GM21786 (cell line): Measurements from ENCODE around the gene EMSY.

Experiments
- ATAC-seq: cut with Tn5 transposase; IDR thresholded peaks from one replicate; pipeline ENCODE4 v1.9.1; 2021; ENCODE audit not compliant: unreplicated experiment

Gene EMSY

DNA sequence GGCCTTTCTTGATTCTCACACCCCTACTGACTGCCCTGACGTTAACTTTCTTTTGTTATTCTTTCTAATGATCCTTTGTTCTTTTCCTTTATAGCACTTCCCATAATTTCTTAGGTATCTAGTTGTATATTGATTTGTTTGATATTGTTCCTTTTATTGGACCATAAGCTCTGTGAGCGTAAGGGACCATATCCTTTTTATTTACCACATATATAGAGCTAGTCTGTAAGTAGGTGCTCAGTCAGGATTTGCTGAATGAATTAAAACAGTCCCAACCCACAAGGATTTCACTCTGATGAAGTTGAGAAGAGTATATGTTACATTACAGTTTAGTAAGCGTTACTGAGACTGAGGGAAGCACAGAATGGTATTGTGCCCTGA lies 68.8 kb downstream of the EMSY start:
- ATAC-seq: no peak

DNA sequence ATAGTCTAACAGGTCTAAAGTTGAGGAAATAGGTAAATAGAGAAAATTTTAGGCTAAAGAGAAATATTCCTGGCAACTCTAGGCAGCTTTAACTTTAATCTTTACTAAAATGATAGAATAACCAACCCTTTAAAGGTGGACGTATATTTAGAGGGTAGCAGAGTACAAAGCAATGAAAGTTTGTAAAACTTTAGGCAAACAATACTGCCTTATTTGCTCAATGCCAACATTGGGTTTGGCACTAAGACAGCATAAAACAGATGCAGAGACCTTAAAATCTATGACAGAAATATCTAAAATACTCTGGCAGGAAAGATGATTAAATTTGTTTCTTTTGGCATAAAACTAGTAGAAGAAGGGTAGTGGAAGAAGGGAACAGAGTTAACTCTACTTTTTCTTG lies 70.7 kb downstream of the EMSY start:
- no peak for ATAC-seq

DNA sequence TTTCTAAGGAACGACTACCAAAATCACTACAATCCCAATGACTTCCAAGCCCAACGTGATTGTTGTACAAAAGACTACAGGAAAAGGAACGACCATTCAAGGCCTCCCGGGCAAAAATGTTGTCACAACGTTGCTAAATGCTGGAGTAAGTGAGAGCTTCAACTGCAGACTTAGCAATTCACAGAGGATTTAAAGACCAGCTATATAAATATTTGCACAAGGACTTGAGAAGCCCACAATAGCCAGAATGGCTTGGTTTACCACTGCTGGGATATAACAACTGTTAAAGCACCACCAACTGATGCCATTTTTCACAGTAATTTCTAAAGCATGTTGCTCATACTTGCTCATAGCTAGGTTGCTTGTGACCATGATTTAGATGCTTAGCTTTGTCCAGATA lies 78.3 kb downstream of the EMSY start:
- no peak for ATAC-seq

DNA sequence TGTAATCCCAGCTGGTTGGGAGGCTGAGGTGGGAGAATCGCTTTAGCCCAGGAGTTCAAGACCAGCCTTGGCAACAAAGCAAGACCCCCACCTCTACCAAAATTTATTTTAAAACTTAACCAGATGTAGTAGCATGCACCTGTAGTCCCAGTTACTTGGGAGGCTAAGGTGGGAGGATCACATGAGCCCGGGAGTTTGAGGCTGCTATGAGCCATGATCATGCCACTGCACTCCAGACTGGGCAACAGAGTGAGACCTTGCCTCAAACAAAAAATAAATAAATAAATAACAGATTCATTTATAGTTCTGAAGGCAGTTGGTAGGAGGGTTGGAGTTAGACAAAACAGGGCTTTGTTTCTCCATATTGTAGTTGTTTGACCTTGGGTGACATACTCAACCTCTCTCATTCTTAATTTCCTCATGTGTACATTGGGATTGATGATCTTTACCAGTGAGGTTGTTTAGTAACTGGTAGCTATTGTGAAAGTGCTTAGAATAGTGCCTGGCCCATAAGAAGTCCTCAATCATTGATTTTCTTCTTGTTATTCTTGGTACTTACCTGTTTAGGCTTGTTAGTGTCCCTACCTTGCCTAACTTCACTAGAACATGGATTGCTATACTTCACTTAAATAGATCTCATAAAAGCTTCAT lies 79.1 kb downstream of the EMSY start:
- ATAC-seq: no peak

DNA sequence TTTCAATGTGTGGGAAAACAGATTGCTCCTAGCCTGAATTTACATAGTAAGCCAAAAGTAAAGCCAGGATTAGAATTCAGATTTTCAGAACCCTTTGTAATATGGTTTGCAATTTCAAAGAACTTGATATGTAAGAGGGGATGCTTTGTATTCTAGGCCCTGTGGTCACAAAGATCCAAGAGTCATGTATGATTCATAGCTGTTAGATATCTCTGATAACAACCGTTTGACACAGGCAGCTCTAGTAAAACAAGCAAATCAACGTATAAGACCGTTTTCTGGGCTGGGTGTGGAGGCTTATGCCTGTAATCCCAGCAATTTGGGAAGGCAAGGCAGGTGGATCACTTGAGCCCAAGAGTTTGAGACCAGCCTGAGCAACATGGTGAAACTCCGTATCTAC lies 79.6 kb downstream of the EMSY start:
- ATAC-seq: no peak

DNA sequence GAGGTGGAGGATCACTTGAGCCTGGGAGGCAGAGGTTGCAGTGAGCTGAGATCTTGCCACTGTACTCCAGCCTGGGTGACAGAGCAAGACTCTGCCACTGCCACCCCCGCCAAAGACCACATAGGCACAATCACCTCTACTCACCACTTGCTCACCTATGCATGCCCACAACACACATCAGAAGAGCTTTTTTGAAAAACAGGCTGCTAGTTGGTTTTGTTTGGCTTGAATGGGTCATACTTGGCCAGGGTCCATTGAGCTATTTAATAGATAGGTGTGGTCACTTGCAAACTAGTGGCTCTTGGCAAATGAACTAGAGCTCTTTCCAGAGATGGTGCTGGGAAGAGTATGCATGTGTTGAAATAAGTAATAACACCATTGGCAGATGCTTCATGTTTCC lies 80.1 kb downstream of the EMSY start:
- no peak for ATAC-seq

DNA sequence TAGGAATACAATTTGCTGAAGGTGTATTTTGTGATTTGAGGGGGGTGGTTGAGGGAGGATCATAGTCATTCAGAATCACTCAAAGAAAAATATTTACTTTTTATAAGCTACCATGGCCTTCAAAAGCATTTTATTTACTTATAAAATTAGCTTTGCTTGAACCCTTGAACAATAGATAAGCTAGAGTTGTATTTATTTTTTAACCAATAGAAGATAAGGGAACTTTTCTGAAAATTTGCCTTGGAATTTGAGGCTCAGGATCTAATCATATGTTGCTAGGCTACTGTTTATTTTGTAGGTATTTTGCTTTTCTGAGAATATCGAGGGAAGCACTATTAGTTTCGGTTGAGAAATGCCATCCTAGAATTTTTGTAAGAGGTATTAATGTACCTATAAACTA lies 82.1 kb downstream of the EMSY start:
- ATAC-seq: no peak

DNA sequence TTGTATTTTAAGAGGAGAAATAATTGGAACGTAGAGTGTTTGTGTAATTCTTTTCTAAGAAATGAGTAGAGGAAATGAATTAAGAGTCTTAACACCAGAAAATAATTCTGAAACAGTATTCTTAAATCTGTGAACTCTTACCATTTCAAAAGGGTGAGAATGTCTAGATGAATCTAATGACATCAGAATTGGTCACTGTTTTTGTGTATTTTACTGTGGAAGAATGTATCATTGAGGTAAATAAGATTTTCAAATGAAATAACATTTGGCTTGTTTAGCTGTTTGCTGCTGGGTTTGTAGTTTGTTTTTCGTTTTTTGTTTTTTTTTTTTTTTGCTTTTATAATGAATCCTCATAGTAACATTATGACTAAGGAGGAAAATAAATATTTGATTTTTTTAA lies 97.6 kb downstream of the EMSY start:
- ATAC-seq: no peak

DNA sequence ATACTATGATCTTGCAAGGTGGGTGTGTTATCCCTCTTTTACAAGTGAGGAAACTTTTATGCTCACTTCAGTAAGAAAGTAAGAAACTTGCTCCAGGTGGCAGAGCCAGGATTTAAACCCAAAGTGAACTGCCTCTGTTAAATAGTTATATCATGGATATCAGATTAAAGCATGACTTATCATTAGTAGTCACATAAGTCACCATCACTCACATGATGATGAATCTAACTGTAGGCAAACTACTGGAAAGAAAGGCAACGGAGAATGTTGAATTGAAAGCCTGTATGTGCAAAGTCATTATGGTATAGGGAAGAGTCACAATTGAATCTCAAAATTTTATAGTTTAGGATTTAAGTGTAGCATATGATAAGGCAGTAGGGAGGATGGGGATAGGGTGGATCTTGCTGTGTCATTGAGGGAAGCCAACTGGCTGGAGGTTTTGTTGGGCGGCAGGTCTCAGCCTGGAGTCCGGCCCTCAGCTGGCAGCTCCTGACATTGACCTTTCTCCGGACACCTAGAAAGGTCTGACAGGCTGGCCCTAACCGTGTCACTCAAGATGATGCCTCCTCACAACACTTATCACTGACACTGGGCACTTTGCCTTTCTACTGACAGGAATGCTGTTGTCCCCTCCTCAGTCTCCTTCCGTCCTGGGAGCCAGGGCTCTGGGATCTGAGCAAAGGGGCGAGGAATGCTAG lies 98.3 kb downstream of the EMSY start:
- no peak for ATAC-seq

DNA sequence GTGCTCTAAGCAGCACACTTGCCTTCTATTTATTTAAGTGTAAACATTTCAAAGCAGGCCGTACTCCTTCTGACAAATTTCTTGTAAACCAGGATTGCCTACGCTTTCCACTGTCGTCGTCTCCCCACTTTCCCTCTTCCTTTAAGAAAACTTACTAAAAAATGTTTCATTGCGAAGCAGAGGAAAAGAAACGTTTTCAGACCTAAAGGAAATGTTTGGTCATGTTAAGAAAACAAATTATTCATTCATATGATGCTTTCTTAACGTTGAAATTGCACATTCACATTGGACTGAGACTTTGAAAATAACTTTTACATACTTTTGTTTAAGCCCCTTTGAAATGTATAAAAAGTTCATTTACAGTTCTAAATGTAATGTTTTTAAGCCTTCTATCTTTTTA lies 106.0 kb downstream of the EMSY start:
- ATAC-seq: no peak

DNA sequence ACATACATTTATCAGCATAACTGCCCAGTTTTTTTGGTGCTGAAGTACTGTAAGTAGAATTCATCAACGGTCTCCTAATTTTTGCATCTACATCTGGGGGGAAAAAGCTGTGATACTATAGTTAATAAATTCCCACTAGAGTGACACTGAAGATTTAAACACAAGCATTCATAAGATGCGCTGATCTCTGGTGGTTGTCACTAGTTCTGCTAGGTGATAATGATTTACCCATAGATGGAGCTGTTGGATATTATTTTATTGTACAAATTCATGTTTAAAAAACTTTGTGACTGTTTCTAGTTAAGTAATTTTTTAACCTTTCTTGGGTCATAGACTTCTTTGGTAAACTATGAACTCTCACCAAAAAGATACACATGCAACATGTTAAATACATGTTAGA lies 106.6 kb downstream of the EMSY start:
- ATAC-seq: no peak

DNA sequence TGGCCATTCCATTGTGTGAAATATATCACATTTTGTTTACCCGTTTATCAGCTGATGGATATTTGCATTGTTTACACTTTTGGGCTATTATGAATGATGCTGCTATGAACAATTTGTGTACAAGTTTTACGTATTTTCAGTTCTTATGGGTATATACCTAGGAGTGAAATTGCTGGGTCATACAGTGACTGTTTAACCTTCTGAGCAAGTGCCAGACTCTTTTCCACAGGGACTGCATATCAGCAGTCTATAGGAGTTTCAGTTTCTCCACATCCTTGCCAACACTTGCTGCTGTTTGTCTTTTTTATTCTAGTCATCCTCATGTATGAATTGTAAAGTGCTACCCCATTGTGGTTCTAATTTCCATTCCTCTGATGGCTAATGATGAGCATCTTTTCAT lies 108.2 kb downstream of the EMSY start:
- ATAC-seq: no peak

DNA sequence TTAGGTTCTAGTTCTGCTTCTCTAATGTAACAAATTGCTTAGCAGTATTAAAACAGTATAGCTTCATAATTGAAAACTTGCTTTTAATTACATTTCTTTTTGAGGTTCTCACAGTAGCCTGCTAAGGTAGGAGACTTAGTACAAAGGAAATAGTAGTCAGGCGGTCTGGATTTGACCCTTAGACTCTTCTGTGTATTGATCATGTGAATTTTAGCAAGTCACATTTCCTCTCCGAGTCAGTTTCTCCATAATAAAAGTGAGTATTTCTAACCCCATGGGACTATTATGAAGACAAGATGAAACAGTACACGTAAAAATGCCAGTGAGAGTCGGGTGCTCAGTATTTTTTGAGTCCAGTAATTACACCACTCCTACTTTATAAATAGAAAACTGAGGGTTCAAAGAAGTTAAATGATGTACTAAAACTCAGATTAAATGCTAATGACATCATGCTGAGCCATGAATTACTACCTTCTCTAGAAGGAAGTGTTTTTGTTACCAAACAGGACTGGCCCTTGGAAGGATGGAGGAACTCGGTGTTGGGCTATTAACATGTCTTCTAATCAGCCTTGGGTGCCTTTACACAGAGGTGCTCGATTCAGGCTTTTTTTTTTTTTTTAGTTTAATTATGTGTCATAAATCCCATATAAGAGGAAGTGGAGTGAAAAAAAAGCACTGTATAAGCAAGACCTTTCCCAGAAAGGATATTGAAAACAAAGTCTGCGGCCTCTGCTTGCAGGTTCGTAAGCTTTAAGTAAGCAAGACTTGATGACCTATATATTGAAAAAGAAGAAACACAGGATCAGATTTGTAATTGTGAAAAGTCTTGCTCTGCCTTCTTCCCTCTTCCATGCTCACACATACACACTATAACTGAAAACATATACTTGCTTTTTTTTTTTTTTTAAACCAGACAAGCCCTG lies 109.0 kb downstream of the EMSY start:
- no peak for ATAC-seq

DNA sequence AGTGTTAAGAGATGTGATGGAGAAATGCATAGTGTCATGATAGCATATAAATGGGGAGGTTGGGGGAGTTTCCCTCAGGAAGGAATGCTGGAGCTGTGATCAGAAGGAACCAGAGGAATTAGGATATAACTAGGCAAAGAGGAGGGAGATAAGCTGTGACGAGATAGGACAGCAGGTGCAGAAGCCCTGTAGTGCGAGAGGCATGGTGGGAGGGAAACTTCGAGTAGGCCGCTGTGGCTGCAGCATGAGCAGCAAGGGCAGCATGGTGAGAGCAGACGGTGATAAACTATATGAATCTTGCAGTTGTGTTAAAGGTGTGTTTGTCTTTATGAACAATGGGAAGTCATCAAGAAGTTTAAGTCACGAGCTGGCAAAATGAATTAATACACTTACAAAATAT lies 109.9 kb downstream of the EMSY start:
- ATAC-seq: no peak

DNA sequence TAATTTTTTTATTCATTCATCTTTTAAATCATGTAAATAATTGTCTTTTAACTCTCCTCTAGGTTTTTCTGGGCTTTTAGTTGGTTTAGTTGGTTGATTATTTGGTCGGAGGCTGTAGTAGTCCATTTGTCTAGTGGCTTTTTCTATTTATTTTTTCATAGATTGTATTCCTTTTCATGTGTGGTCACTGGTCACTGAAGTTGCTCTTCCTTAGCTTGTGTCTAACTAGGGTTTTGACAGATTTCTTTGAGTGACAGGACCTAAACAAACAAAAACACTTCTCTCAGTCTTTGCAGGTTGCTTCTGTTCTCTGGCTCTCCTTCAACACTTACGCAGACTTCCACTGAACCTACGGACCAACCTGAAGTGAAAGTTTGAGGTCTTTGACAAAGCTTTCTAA lies 112.6 kb downstream of the EMSY start:
- no peak for ATAC-seq

DNA sequence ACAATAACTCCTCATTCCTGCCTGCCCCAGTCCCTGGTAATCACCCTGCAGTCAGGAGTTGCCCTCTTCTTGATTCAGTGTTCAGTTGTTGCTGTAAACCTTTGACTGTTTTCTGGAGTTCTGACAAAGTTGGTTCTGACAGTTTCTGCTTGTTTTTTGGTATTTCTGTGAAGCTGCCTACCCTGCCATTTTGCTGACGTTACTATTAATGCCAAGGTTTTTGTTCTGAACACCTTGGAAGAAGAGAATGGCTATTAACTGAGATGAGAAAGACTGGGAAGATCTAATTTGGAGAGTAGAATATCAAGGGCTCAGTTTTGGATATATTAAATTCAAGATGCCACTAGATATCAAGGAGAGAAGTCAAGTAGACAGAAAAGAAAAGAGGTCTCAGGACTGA lies 113.7 kb downstream of the EMSY start:
- no peak for ATAC-seq

DNA sequence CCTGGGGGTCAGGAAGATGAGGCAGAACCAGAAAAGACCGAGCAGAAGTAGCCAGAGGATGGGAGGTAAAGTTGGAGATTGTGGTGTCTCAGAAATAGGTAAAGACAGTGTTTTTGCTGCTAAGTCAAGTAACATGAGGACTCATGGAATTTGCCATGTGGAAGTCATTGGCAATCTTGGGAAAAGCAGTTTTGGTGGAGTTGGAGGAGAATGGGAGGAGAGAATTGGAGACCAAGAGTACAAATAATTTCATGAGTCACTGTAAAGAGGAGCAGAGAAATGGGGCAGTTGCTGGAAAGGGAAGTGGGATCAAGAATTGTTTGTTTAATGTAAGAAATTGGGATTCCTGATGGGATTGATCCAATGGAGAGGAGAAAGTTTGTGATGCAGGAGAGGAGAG lies 114.1 kb downstream of the EMSY start:
- no peak for ATAC-seq

DNA sequence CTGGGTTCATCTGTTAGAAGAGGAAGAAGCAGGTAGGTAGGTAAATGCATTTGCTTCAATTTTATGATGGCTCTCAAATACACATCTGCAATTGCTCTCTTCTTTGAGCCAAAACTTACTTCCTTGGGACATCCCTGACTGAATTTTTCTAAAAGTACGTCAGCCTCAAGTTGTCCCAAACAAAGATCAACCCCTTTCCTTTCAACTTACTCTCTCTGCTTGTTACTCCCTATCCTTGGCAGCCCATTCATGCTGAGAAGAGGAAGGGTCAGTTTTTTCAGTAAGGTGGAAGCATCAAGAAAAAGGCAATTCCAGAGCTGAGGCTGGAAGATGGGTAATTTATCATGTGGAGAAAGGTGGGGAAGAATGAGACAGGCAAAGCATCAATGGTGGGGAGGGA lies 114.5 kb downstream of the EMSY start:
- ATAC-seq: no peak

DNA sequence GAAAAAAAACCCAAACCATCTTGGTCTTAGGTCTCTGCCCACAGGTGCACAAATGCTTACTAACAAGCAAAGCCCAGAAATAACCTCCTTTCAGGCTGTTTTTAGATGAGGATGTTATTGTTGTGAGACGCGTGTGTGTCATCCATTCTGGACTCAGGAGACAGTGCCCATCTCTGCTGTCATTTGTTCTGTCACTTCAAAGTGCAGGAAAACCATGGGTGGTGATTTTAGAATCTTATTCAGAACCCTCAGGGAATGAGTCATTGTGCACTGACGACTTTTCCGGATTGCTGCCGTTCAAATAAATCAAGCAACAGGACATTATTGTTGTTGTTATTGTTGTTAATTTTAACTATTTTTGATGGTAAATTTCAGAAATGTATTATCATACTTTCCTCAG lies 115.4 kb downstream of the EMSY start:
- ATAC-seq: no peak

DNA sequence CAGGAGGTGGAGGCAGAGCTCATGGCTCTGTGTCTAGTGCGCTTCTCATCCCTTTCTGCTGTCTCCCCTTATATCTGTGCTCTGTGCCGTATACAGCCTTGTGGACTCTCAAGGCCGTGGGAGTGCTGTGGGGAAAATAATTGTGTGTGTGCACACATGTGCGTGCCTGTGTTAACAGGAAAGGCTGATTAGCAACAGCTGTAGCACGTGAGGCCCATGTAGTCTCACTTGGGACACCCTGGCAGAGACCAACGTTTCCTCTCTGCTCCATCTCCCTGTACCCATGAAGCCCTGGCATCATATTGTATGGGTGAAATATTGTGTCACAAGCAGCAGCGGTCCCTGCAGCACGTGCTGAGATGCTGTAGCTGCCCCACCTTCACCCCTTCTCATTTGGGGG lies 116.4 kb downstream of the EMSY start:
- no peak for ATAC-seq

DNA sequence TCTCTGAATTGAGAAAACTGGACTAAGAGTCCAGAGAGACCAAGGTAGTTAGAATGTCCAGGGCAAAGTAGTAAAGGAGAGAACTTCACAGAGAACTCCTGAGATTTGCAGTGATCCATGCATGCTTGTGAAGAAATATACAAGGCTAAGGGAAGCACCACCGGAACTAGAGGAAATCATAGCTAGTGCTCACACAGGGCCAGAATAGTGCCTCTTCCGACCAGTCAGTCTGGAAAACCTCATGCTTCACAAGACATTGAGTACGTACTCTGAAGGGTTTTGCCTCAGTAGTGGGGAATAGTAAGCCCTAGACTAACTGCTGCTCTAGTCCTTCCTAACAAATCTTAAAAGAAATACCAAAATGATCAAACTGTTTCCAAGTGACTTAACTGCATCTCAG lies 117.7 kb downstream of the EMSY start:
- ATAC-seq: no peak

DNA sequence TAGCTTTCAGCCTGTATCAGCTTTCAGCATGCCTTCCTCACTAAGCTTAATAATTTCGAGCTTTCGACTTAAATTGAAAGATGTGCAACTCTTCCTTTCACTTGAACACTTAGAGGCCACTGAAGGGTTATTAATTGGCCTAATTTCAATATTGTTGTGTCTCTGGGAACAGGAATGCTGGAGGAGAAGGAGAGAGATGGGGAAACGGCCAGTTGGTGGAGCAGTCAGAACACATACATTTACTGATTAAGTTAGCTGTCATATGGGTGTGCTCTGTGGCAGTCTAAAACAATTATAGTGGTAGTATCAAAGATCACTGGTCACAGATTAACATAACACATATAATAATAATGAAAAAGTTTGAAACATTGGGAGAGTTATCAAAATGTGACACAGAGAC lies 119.5 kb downstream of the EMSY start:
- ATAC-seq: no peak
